Neural cell (in vitro differentiated cells): ENCODE measurements around the gene CCDC106. TPM values are rescaled to one million over a fixed set of nuclear protein-coding genes. Genes with fewer than 3 reads are reported as not detected.

ENCODE experiments used
- H2AFZ ChIP-seq: fragments of 200-600, 300-800 bp; sonication (generic), shearing (Covaris generic); 2 replicates; pipeline ENCODE4 v1.6.0; 2014; ENCODE audit warnings: low read depth, mild to moderate bottlenecking, antibody characterized with exemption, low read length, moderate library complexity
- H3F3A ChIP-seq: fragments of 200-600 bp; shearing (Covaris generic); 2 replicates; pipeline ENCODE4 v1.6.1; 2016; ENCODE audit warnings: mild to moderate bottlenecking, moderate library complexity, mixed read lengths, antibody characterized with exemption, low read length; ENCODE audit not compliant: insufficient read depth, poor library complexity, severe bottlenecking
- H3K27ac ChIP-seq: fragments of 200-600, 300-800 bp; sonication (generic), shearing (Covaris generic); 2 replicates; pipeline ENCODE4 v1.5.1; 2014; ENCODE audit warnings: mild to moderate bottlenecking, low read length, moderate library complexity
- H3K27me3 ChIP-seq: fragments of 300-800, 200-600 bp; sonication (generic), shearing (Covaris generic); 2 replicates; pipeline ENCODE4 v1.6.0; 2014; ENCODE audit warnings: mild to moderate bottlenecking, low read depth, low read length, moderate library complexity; ENCODE audit not compliant: insufficient read depth
- H3K36me3 ChIP-seq: fragments of 300-800, 200-600 bp; sonication (generic), shearing (Covaris generic); 2 replicates; pipeline ENCODE4 v1.5.1; 2014; ENCODE audit warnings: mild to moderate bottlenecking, antibody characterized with exemption, low read length, moderate library complexity; ENCODE audit not compliant: insufficient read depth
- H3K4me2 ChIP-seq: fragments of 300-800, 200-600 bp; sonication (generic), shearing (Covaris generic); 2 replicates; pipeline ENCODE4 v1.6.0; 2014; ENCODE audit warnings: mild to moderate bottlenecking, low read length
- H3K4me3 ChIP-seq: fragments of 300-800, 200-600 bp; sonication (generic), shearing (Covaris generic); 2 replicates; pipeline ENCODE4 v1.5.1; 2014; ENCODE audit warnings: mild to moderate bottlenecking, low read length, moderate library complexity
- H3K79me2 ChIP-seq: fragments of 200-600 bp; shearing (Covaris generic); replicated peaks from 2 replicates; pipeline ENCODE4 v1.6.0; 2014; ENCODE audit warnings: mild to moderate bottlenecking, low read length, moderate library complexity; ENCODE audit not compliant: insufficient read depth
- H3K9ac ChIP-seq: fragments of 300-800, 200-600 bp; sonication (generic), shearing (Covaris generic); 2 replicates; pipeline ENCODE4 v1.6.1; 2016; ENCODE audit warnings: mild to moderate bottlenecking, low read length, mixed read lengths
- H3K9me2 ChIP-seq: fragments of 200-600 bp; shearing (Covaris generic); 2 replicates; pipeline ENCODE4 v1.6.1; 2016; ENCODE audit warnings: mild to moderate bottlenecking, low read length, mixed read lengths; ENCODE audit not compliant: insufficient read depth
- H3K9me3 ChIP-seq: fragments of 200-600, 300-800 bp; sonication (generic), shearing (Covaris generic); 2 replicates; pipeline ENCODE4 v1.6.1; 2016; ENCODE audit warnings: mild to moderate bottlenecking, mixed run types, low read length, moderate library complexity, mixed read lengths
- H4K20me1 ChIP-seq: fragments of 200-600 bp; shearing (Covaris generic); 2 replicates; pipeline ENCODE4 v1.6.1; 2016; ENCODE audit warnings: mild to moderate bottlenecking, mixed run types; ENCODE audit not compliant: insufficient read depth
- CTCF ChIP-seq: fragments of 450-650 bp; IDR thresholded peaks from 2 replicates; pipeline ENCODE4 v1.5.1; 2014; ENCODE audit warnings: antibody characterized with exemption, mild to moderate bottlenecking, moderate library complexity; ENCODE audit not compliant: poor library complexity, severe bottlenecking
- EP300 ChIP-seq: fragments of 450-650 bp; conservative IDR thresholded peaks from 2 replicates; pipeline ENCODE4 v1.6.1; 2014; ENCODE audit warnings: antibody characterized with exemption, mild to moderate bottlenecking, moderate library complexity; ENCODE audit not compliant: poor library complexity, severe bottlenecking
- EZH2 ChIP-seq: fragments of 200-600, 300-800 bp; shearing (Covaris generic), sonication (generic); IDR thresholded peaks from 2 replicates; pipeline ENCODE4 v1.6.1; 2014; ENCODE audit warnings: antibody characterized with exemption, low read length, borderline replicate concordance, mild to moderate bottlenecking; ENCODE audit not compliant: insufficient read depth, poor library complexity, severe bottlenecking
- MXI1 ChIP-seq: fragments of 450-650 bp; conservative IDR thresholded peaks from 2 replicates; pipeline ENCODE4 v1.6.1; 2014; ENCODE audit warnings: antibody characterized with exemption, mild to moderate bottlenecking; ENCODE audit not compliant: poor library complexity, severe bottlenecking
- POLR2AphosphoS5 ChIP-seq: IDR thresholded peaks from 2 replicates; pipeline ENCODE4 v1.6.1; 2012
- RAD21 ChIP-seq: fragments of 450-650 bp; conservative IDR thresholded peaks from 2 replicates; pipeline ENCODE4 v1.6.1; 2014; ENCODE audit warnings: antibody characterized with exemption, mild to moderate bottlenecking, moderate library complexity
- REST ChIP-seq: IDR thresholded peaks from 2 replicates; pipeline ENCODE4 v1.6.1; 2012; ENCODE audit warnings: borderline replicate concordance
- SMC3 ChIP-seq: fragments of 450-650 bp; conservative IDR thresholded peaks from 2 replicates; pipeline ENCODE4 v1.6.1; 2014; ENCODE audit warnings: antibody characterized with exemption, mild to moderate bottlenecking, moderate library complexity; ENCODE audit not compliant: poor library complexity
- TAF1 ChIP-seq: IDR thresholded peaks from 2 replicates; pipeline ENCODE4 v1.6.1; 2012; ENCODE audit warnings: low read depth
- polyA plus RNA-seq: library from polyadenylated mRNA; depleted of rRNA; stranded (reverse); fragments of >200 nt; gene quantifications from 2 replicates; pipeline ENCODE4 v1.2.3, GENCODE V29; 2014

CCDC106 gene
- polyA plus RNA-seq, 1 donor from 2014 or later = 33.8 TPM

- Histone ChIP-seq H2AFZ (no peak overlapping the region), H3K9ac (no peak overlapping the region), H3K27me3 (no peaks in the 10 kb centered on the region), H3K9me3 (no peaks in the 10 kb centered on the region), H3K79me2 (peaks cover 23% of the 10 kb centered on the region), H3K4me3 (no peak overlapping the region), H3K9me2 (no peaks in the 10 kb centered on the region), H3K36me3 (no peaks in the 10 kb centered on the region), H4K20me1 (peaks cover 8% of the 10 kb centered on the region), H3F3A (no peaks in the 10 kb centered on the region), H3K27ac (no peak overlapping the region), H3K4me2 (no peak overlapping the region)
- no peak for TF ChIP-seq EP300
- no peak for TF ChIP-seq EZH2
- no peak for TF ChIP-seq RAD21
- no peak for TF ChIP-seq MXI1
- no peak for TF ChIP-seq SMC3
- no peak for TF ChIP-seq POLR2AphosphoS5
- TF ChIP-seq REST = no peak
- TF ChIP-seq CTCF = no peak
- TF ChIP-seq TAF1 = no peak
Observed at GRCh38 chr19:55668603-55669348, 20.8 kb downstream of the CCDC106 start.

- no peak overlapping the region for H3K27ac ChIP-seq
- no peak overlapping the region for H3K4me2 ChIP-seq
- H3K27me3 ChIP-seq = no peaks in the 10 kb centered on the region
- TF ChIP-seq CTCF (no peak), EZH2 (no peak), REST (no peak), TAF1 (no peak), POLR2AphosphoS5 (no peak), EP300 (no peak), RAD21 (no peak), MXI1 (no peak), SMC3 (no peak)
- H3K9me2 ChIP-seq = no peaks in the 10 kb centered on the region
- H3K9me3 ChIP-seq = no peaks in the 10 kb centered on the region
- no peaks in the 10 kb centered on the region for H3K36me3 ChIP-seq
- H4K20me1 ChIP-seq = peaks cover 8% of the 10 kb centered on the region
- no peak overlapping the region for H3K4me3 ChIP-seq
- peaks cover 23% of the 10 kb centered on the region for H3K79me2 ChIP-seq
- no peak overlapping the region for H2AFZ ChIP-seq
- H3F3A ChIP-seq = no peaks in the 10 kb centered on the region
- H3K9ac ChIP-seq = no peak overlapping the region
Observed at GRCh38 chr19:55669418-55670279, 21.6 kb downstream of the CCDC106 start.
